Measurements from ENCODE around the gene PDCL3.

DNA sequence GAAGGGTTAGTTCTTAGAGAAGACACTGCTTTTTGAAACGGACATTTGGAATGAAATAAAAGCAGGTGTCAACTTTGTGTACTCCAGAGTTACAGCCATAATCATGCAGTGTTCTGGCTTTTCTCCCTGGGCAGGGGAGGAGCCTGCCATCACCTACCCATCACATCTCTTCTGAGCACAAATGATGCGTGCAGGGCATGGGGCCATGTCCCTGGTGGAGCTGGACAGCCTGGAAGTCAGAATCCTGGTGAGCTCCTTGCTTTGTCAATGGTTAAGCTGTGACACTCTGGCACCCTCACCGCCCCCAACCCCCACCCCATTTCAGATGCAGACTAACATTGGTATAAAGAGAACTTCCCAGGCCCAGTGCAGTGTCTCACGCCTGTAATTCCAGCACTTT is 53.1 kb downstream of the PDCL3 start:
- TF ChIP-seq POLR2A (IDR thresholded peaks at IDR 0.05; ENCODE audit: low read length) (no peak), GATA1 (IDR thresholded peaks at IDR 0.05; ENCODE audit: low read depth, low read length) (no peak)

Measured in erythroblast (primary cell).